GM19043 (cell line): ENCODE data around the gene NFATC1.

Experiments used
- ATAC-seq: cut with Tn5 transposase; IDR thresholded peaks from one replicate; pipeline ENCODE4 v1.9.1; 2021; ENCODE audit warnings: low read depth; ENCODE audit not compliant: unreplicated experiment

Gene NFATC1

GRCh38 chr18:79395761-79396404 is at the start of gene NFATC1:
NFATC1 (plus strand) TSS chr18:79395930; CDS start chr18:79396225, 295 bp downstream.
- ATAC-seq, result no peak

- no peak for ATAC-seq
Measured at GRCh38 chr18:79345981-79346380, 49.7 kb upstream of the NFATC1 start.

- ATAC-seq, result no peak
Measured at GRCh38 chr18:79348066-79348465, 47.7 kb upstream of the NFATC1 start.

- no peak for ATAC-seq
Measured at GRCh38 chr18:79352432-79352831, 43.3 kb upstream of the NFATC1 start.

- ATAC-seq, result no peak
Measured at GRCh38 chr18:79353267-79353666, 42.5 kb upstream of the NFATC1 start.

- no peak for ATAC-seq
Measured at GRCh38 chr18:79354350-79354749, 41.4 kb upstream of the NFATC1 start.

- peak; percentile 39 for ATAC-seq
Measured at GRCh38 chr18:79355433-79356335, 40.0 kb upstream of the NFATC1 start.

- ATAC-seq, result peak; percentile 85
Measured at GRCh38 chr18:79356435-79356834, 39.3 kb upstream of the NFATC1 start.

GRCh38 chr18:79360933-79361332 is 34.8 kb upstream of the NFATC1 start:
- no peak for ATAC-seq

- no peak for ATAC-seq
Measured at GRCh38 chr18:79361766-79362522, 33.8 kb upstream of the NFATC1 start.

- ATAC-seq, result no peak
Measured at GRCh38 chr18:79365701-79366100, 30.0 kb upstream of the NFATC1 start.

GRCh38 chr18:79366177-79367094 is 29.3 kb upstream of the NFATC1 start:
- ATAC-seq, result no peak

- ATAC-seq, result no peak
Measured at GRCh38 chr18:79367480-79367879, 28.2 kb upstream of the NFATC1 start.

- no peak for ATAC-seq
Measured at GRCh38 chr18:79367989-79368388, 27.7 kb upstream of the NFATC1 start.

GRCh38 chr18:79368681-79369080 is 27.0 kb upstream of the NFATC1 start:
- ATAC-seq, result no peak

GRCh38 chr18:79371561-79372121 is 24.1 kb upstream of the NFATC1 start:
- no peak for ATAC-seq

GRCh38 chr18:79372461-79372860 is 23.3 kb upstream of the NFATC1 start:
- no peak for ATAC-seq

GRCh38 chr18:79372991-79373390 is 22.7 kb upstream of the NFATC1 start:
- no peak for ATAC-seq

GRCh38 chr18:79373736-79374135 is 22.0 kb upstream of the NFATC1 start:
- no peak for ATAC-seq
